PC-9 (cell line): ENCODE results near the gene TREH. TPM values are rescaled to one million over a fixed set of nuclear protein-coding genes. Genes with fewer than 3 reads are reported as not detected.

ENCODE experiments used
- BruUV-seq: library from RNA; stranded (reverse); fragments of 400-500 nt; replicated peaks from 2 replicates; lab custom pipeline; 2021; lab: Mats Ljungman, UMichigan
- CTCF ChIA-PET: fragments of 300-600 bp; sonication (Branson Sonifier 250); formaldehyde crosslinking; loops from one replicate; lab custom pipeline; 2022; ENCODE audit warnings: antibody characterized with exemption; lab: Charles Lee
- POLR2A ChIA-PET: fragments of 300-600 bp; sonication (Branson Sonifier 250); formaldehyde crosslinking; loops from one replicate; lab custom pipeline; 2022; ENCODE audit warnings: antibody characterized with exemption; ENCODE audit not compliant: unreplicated experiment; lab: Charles Lee
- DNase-seq, 2 experiments: peaks; one replicate each; pipeline versions ENCODE4 v3.0.0 to v3.0.0-alpha.2; 2015 to 2022; ENCODE audit warnings: mixed read lengths in 1 of 2
- H2AFZ ChIP-seq: fragments of 200-600 bp; sonication (generic); 2 replicates; pipeline ENCODE4 v1.8.1; 2017; ENCODE audit warnings: antibody characterized with exemption
- H3F3A ChIP-seq: fragments of 200-600 bp; sonication (generic); 2 replicates; pipeline ENCODE4 v1.8.1; 2017; ENCODE audit warnings: antibody characterized with exemption, mild to moderate bottlenecking, low read depth; ENCODE audit not compliant: insufficient read depth
- H3K27ac ChIP-seq: fragments of 200-600 bp; sonication (generic); 2 replicates; pipeline ENCODE4 v1.6.1; 2016; ENCODE audit warnings: mixed run types
- H3K27me3 ChIP-seq: fragments of 200-600 bp; sonication (generic); 2 replicates; pipeline ENCODE4 v1.6.1; 2016; ENCODE audit warnings: low read depth, mixed run types; ENCODE audit not compliant: insufficient read depth
- H3K36me3 ChIP-seq: fragments of 200-600 bp; sonication (generic); 2 replicates; pipeline ENCODE4 v1.6.1; 2016; ENCODE audit warnings: low read depth, mixed run types
- H3K4me1 ChIP-seq: fragments of 200-600 bp; sonication (generic); replicated peaks from 2 replicates; pipeline ENCODE4 v1.6.1; 2016; ENCODE audit warnings: mixed run types; ENCODE audit not compliant: insufficient read depth
- H3K4me2 ChIP-seq: fragments of 200-600 bp; sonication (generic); 2 replicates; pipeline ENCODE4 v1.6.1; 2017; ENCODE audit warnings: mixed run types
- H3K4me3 ChIP-seq: fragments of 200-600 bp; sonication (generic); 2 replicates; pipeline ENCODE4 v1.6.1; 2016; ENCODE audit warnings: mixed run types
- H3K79me2 ChIP-seq: fragments of 200-600 bp; sonication (generic); 2 replicates; pipeline ENCODE4 v1.6.1; 2017; ENCODE audit warnings: low read depth, mixed run types
- H3K9me2 ChIP-seq: fragments of 200-600 bp; sonication (generic); 2 replicates; pipeline ENCODE4 v1.8.1; 2017; ENCODE audit warnings: mild to moderate bottlenecking; ENCODE audit not compliant: insufficient read depth
- H3K9me3 ChIP-seq: fragments of 200-600 bp; sonication (generic); 2 replicates; pipeline ENCODE4 v1.8.1; 2016; ENCODE audit warnings: low read depth; ENCODE audit not compliant: insufficient read depth
- H4K20me1 ChIP-seq: fragments of 200-600 bp; sonication (generic); 2 replicates; pipeline ENCODE4 v1.8.1; 2017; ENCODE audit not compliant: insufficient read depth
- EZH2 ChIP-seq: fragments of 200-600 bp; sonication (generic); IDR thresholded peaks from 2 replicates; pipeline ENCODE4 v1.8.0; 2017; ENCODE audit warnings: antibody characterized with exemption, low read depth
- intact Hi-C: fragments of 100-400 bp; cut with micrococcal nuclease; formaldehyde crosslinking; loops from one replicate; pipeline ENCODE4 v1.10.0; 2022; ENCODE audit not compliant: unreplicated experiment
- total RNA-seq: library from RNA; stranded (reverse); gene quantifications from 2 replicates; pipeline ENCODE4 v1.2.3, GENCODE V29; 2021
- TF ChIP-seq, protein P1 (sequence below): fragments of 200-600 bp; sonication (generic); conservative IDR thresholded peaks from 2 replicates; pipeline ENCODE4 v1.6.1; 2017; ENCODE audit warnings: mixed run types, antibody characterized with exemption, mild to moderate bottlenecking, moderate library complexity

TREH gene
- total RNA-seq, 1 experiment from 2014 or later, result not detected

- CTCF ChIA-PET, result no interaction called here
- DNase-seq, result no peak
- no TSS peak for BruUV-seq
- Histone ChIP-seq H3K9me2 (no peaks in the 10 kb centered on the region), H3K79me2 (no peaks in the 10 kb centered on the region), H3K27me3 (no peaks in the 10 kb centered on the region), H3K4me3 (no peak overlapping the region), H3K36me3 (no peaks in the 10 kb centered on the region; the same call in 1 of the 2 replicates), H3K27ac (no peak overlapping the region), H3K4me1 (peaks cover 4% of the 10 kb centered on the region; the same call in 1 of the 2 replicates), H2AFZ (no peak overlapping the region), H4K20me1 (0 out of 2 replicates have a peak, but pooled peaks cover 3% of the 10 kb centered on the region), H3K4me2 (no peak overlapping the region), H3F3A (no peaks in the 10 kb centered on the region; the same call in 1 of the 2 replicates), H3K9me3 (no peaks in the 10 kb centered on the region)
- intact Hi-C loops, result no loop called here
- TF ChIP-seq, protein P1, sequence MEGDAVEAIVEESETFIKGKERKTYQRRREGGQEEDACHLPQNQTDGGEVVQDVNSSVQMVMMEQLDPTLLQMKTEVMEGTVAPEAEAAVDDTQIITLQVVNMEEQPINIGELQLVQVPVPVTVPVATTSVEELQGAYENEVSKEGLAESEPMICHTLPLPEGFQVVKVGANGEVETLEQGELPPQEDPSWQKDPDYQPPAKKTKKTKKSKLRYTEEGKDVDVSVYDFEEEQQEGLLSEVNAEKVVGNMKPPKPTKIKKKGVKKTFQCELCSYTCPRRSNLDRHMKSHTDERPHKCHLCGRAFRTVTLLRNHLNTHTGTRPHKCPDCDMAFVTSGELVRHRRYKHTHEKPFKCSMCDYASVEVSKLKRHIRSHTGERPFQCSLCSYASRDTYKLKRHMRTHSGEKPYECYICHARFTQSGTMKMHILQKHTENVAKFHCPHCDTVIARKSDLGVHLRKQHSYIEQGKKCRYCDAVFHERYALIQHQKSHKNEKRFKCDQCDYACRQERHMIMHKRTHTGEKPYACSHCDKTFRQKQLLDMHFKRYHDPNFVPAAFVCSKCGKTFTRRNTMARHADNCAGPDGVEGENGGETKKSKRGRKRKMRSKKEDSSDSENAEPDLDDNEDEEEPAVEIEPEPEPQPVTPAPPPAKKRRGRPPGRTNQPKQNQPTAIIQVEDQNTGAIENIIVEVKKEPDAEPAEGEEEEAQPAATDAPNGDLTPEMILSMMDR, result no peak
- no peak for TF ChIP-seq EZH2
- POLR2A ChIA-PET, result no interaction called here
Observed at GRCh38 chr11:118636569-118637290, 42.7 kb downstream of the TREH start.

DNA sequence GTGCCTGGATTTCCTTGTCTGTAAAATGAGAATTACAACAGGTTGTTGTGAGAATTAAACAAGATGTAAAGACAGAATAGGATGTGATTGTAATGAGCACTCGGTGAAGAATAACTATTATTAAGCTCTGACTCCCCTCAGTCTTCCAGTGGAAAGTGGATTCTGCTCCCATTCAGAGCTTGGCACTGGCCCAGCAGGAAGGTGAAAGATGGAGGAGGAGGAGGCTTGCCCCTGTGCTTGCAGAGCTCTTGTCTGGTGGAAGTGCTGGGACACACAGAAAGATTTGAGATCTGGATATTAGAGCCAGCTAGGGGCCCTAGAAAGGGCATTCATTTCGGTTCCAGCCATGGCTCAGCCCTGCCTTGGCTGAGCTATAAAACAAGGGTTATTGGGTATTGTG lies 43.8 kb downstream of the TREH start:
- Histone ChIP-seq H3F3A (no peaks in the 10 kb centered on the region; the same call in 1 of the 2 replicates), H3K27me3 (no peaks in the 10 kb centered on the region), H4K20me1 (no peaks in the 10 kb centered on the region), H3K4me2 (no peak overlapping the region), H3K9me3 (no peaks in the 10 kb centered on the region), H2AFZ (no peak overlapping the region), H3K36me3 (no peaks in the 10 kb centered on the region; the same call in 1 of the 2 replicates), H3K4me3 (no peak overlapping the region), H3K4me1 (0 out of 2 replicates have a peak, but pooled peaks cover 4% of the 10 kb centered on the region), H3K27ac (no peak overlapping the region), H3K9me2 (no peaks in the 10 kb centered on the region), H3K79me2 (no peaks in the 10 kb centered on the region)
- ChIA-PET CTCF (no interaction called here), POLR2A (no interaction called here)
- no peak for DNase-seq
- BruUV-seq, result no TSS peak
- TF ChIP-seq, protein P1, result no peak
- TF ChIP-seq EZH2, result no peak
- intact Hi-C loops, result no loop called here

DNA sequence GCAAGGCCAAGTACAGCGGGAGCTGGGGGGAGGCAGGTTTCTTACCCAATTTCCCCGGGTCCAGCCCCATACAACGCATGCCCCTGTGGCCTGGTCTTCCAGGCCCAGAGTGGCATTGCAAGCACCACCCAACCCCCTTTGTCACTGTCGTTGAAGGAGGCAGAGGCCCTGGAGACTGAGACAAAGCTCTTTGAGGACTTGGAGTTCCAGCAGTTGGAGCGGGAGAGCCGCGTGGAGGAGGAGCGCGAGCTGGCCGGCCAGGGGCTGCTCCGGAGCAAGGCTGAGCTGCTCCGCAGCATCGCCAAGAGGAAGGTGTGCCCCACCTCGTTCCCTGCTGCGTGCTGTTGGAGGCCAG lies 44.2 kb downstream of the TREH start:
- Histone ChIP-seq H3K36me3 (no peaks in the 10 kb centered on the region; the same call in 1 of the 2 replicates), H3K4me1 (0 out of 2 replicates have a peak, but pooled peaks cover 4% of the 10 kb centered on the region), H3K79me2 (no peaks in the 10 kb centered on the region), H3K9me2 (no peaks in the 10 kb centered on the region), H2AFZ (no peak overlapping the region), H3K4me2 (no peak overlapping the region), H3K27me3 (no peaks in the 10 kb centered on the region), H3K4me3 (no peak overlapping the region), H3F3A (no peaks in the 10 kb centered on the region; the same call in 1 of the 2 replicates), H3K9me3 (no peaks in the 10 kb centered on the region), H4K20me1 (no peaks in the 10 kb centered on the region), H3K27ac (no peak overlapping the region)
- intact Hi-C loops, result no loop called here
- no peak for DNase-seq
- no TSS peak for BruUV-seq
- TF ChIP-seq, protein P1, result no peak
- no peak for TF ChIP-seq EZH2
- ChIA-PET POLR2A (interaction anchor here (0.6 kb wide), 1 partner anchor 11 kb away, joined by 11 read pairs; no protein-coding TSS in a partner anchor), CTCF (no interaction called here)
